GM21825 (cell line): ENCODE measurements around the gene PDZD2.

Source experiments
- ATAC-seq: cut with Tn5 transposase; IDR thresholded peaks from one replicate; pipeline ENCODE4 v1.9.1; 2021; ENCODE audit warnings: mild to moderate bottlenecking, moderate library complexity; ENCODE audit not compliant: unreplicated experiment

PDZD2 gene

GRCh38 chr5:31859096-31859495 is 220.2 kb downstream of the PDZD2 start:
- no peak for ATAC-seq

DNA sequence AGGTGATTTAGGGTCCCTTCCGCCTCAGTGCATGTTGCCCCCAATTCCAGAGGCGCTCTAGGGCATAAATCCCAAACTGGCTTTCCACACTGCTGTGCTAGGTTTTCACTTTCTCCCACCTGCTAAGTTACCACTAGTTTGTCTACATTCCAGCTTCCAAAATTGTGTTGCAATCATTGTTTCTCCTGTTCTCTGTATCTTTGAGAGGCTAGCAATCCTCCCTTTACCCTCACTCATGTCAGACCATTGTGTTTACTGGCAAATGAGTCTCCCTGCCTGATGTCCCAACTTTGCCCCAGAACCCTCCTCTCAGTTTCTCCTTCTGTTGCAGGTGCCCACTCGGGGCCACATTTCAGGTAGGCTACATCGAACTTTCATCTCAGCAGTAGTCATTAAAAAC is 221.3 kb downstream of the PDZD2 start:
- ATAC-seq, result no peak

DNA sequence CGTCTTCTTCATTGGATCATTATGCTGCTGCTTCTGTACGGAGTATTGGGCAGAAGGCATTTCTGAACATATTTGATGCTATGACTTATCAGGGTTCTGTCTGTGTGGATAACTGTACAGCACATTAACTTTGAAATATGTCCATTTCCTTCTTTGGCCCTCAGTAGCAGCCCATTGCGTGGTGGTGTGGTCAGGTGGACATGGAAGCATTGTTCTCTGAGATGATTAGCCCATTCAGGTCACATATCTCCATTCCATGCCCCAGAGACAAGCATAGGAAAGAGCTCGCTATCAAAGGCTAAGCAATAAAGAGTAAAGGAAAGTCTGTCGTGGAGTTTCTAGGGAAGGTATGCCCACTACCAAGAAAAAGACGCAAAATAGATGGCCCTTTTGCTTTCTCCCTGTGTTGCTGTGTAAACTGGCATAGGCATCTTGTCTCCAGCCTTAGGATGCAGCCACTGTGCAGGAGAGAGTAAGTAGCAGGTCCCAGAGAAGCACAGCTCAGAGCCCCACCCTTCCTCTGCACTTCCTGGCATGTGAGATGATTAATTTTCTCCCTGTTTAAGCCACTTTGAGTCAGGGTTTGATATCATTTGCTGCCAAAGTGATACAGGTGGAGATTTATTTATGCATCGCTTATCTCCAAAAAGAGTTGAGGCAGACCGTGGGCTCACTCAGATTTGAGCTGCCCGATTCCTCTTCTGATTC is 221.9 kb downstream of the PDZD2 start:
- ATAC-seq, result no peak

GRCh38 chr5:31861601-31862000 is 222.7 kb downstream of the PDZD2 start:
- no peak for ATAC-seq

DNA sequence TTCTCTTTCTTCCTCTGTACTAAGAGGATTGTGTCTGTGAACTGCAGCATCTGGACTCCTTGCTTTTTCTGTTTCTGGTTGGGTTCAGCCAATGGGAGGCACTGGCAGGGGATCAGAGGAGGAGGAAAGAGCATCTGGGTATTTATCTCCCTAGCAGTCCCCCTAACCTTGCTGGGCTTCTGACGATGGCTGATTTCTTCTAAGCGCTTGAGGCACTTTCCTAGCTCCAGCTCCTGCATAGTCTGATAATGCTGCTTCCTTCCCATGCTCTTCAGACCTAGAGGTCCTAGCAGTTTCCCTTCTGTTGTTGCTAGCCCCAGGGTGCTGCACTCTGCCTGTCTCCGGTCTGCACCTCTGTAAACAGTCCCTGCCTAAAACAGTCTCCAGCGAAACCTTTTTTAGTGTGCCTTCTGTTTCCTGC is 225.1 kb downstream of the PDZD2 start:
- no peak for ATAC-seq

DNA sequence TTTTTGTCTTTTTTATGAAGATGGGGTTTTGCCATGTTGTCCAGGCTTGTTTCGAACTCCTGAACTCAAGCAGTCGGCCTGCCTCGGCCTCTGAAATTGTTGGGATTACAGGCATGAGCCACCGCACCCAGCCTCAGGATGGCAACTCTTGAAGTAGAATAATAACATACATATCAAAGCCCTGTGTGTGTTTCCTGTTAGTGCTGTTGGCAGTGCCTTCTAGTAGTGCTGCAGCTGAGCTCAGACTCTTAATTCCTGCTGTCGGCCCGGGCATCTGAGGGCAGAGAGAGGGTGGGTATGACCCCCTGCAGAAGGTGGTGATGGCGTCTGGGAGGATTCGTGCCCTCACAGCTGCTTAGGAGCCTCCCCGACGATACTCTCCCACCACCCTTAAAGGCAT is 227.2 kb downstream of the PDZD2 start:
- ATAC-seq, result no peak

DNA sequence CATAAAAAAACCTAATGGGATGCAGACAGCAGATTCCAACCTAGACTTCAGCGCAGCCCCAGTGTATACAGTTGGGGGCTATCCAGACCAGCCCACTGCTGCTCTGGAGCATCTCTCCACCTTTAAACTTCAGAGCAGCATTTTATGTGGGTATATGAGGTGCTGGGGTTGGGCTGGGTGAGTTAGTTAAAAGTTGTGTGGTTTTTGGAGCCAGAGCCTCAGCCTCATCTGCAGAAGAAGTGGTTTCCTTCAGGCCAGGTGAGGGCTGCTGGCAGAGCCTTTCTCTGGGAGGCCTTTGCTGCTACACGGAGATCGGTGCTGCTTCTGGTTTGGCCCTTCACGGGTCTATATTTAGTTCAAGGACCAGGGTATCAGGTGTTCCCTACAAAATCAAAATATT is 228.3 kb downstream of the PDZD2 start:
- ATAC-seq, result no peak

DNA sequence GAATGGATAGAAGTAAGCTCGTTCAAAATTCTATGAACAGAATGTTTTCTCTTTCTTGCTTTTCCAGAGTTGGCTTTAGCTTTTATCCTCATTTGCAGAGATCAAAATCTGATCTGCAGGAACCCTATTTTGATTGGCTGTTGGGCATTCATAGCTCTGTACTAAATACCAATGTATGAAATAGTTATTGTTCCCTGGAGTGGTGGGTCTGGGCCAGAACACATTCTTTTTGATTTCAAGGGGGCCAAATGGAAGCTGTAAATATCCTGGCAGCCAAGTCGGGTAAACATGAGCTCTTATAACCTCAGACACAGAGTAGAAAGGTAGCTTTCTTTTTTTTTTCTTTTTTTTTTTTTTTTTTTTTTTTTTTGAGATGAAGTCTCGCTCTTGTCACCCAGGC is 241.5 kb downstream of the PDZD2 start:
- no peak for ATAC-seq

DNA sequence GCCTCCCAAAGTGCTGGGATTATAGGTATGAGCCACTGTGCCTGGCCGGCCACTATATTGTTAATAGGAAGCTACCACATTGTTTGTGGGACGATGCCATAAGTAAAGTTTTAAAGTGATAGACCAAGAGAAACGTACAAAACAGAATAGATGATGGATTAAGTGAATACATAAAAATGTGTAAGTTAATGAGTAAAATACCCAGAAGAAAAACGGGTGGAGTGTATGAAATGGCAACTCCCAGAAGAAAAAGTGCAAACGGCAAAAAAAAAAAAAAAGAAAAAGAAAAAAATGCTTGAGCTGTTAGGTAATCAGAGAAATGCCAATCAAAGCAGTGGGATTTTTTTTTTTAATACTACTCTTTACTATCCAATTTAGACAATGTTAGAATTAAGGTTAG is 246.0 kb downstream of the PDZD2 start:
- no peak for ATAC-seq

GRCh38 chr5:31886206-31886605 is 247.3 kb downstream of the PDZD2 start:
- no peak for ATAC-seq

- ATAC-seq, result no peak
These were observed 248.6 kb downstream of the PDZD2 start for GRCh38 chr5:31887556-31887955.

- ATAC-seq, result no peak
These were observed 249.6 kb downstream of the PDZD2 start for GRCh38 chr5:31888564-31888963.

DNA sequence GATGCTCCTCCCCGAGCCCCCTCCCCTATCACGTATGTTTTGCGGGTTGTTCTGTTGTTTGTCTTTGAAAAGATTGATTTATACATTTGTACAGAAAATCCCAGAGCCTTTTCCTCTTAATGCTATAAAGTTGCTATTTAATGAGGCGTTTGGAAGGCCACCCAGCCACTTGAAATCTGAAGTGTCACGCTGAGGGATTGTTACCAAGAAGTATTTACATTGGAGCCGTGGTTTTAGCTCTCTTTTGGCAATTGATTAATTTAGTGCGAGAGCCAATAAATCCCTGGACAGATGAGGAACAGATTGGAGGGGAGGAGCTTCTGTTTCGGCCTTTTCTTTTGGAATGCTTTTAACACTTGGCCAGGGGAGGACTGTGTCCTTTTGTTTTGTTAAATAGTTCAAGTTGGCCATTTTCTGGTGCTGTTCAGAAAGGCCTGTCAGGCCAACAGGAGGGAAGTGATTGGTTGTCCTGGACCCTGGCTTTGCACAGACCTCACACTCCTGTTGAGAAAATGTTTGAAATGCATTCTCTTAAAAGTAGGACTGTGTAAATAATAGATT is 250.2 kb downstream of the PDZD2 start:
- no peak for ATAC-seq

DNA sequence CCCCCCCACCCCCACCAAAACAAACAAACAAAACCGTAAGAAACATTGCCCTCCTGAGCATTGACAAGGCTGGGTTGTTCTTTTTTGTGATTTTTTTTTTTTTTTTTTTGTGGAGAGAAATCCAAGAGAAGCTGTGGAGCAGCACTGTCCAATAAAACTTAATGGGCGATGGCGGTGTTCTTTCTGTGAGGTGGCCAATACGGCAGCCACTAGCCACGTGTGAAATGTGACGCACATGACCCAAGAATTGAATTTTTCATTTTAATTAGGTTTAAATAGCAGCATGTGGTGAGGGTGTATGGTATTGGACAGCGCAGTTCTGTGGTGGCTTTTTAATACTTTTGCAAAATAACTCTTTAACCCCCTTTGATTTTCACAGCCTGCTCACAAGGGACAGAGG is 251.1 kb downstream of the PDZD2 start:
- no peak for ATAC-seq

- ATAC-seq, result no peak
These were observed 255.2 kb downstream of the PDZD2 start for GRCh38 chr5:31894141-31894540.

- no peak for ATAC-seq
These were observed 256.4 kb downstream of the PDZD2 start for GRCh38 chr5:31895199-31895820.

DNA sequence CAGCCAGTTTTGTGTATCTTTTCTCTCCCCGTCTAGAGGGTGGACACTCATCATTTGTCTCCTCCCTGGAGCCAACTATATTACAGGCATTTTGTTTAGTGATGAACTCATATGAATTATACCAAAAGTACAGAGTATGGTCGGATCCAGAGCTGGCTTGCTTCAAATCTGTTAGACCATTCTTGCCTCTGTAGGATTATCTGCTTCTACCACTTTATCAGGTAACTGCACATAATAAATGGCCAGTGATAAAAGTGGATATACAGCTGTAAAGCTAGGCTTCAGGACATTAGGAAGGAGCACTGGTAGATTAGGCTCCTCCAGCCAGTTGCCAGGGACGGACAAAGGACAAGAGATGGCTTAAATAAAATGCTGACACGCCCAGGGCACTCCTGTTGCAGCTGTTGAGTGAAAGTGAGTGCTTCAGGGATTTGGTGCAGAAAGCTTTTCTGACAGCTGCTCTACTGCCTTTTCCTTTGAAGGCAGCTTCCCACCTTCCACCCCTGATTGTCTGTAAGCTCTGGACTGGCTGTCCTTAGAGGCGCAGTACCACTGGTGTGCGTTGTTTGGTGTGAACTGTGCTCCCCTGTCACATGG is 259.2 kb downstream of the PDZD2 start:
- ATAC-seq, result no peak

GRCh38 chr5:31900296-31900865 is 261.4 kb downstream of the PDZD2 start:
- no peak for ATAC-seq

GRCh38 chr5:31901807-31902530 is 263.0 kb downstream of the PDZD2 start:
- no peak for ATAC-seq

DNA sequence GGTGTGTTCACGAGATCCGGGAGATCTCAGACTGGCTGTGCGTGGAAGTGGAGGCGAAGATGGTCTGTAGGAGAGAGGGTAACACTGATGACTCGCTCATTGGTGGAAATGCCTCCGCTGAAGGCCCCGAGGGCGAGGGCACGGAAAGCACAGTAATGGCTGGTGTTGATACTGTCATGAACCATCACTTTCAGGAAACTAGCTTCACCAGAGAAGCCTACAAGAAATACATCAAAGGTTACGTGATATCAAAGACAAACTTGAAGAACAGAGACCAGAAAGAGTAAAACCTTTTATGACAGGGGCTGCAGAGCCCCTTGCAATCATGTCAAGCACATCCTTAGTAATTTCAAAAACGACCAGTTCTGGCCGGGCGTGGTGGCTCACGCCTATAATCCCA is 269.5 kb downstream of the PDZD2 start:
- no peak for ATAC-seq

GRCh38 chr5:31909073-31909472 is 270.1 kb downstream of the PDZD2 start:
- ATAC-seq, result no peak
